Measurements from ENCODE around the gene RAD51B.

Gene RAD51B

GRCh38 chr14:68606176-68606575 is 786.6 kb downstream of the RAD51B start:
- H3K27me3 ChIP-seq (ENCODE audit: insufficient read depth, poor library complexity, severe bottlenecking): no peaks in the 10 kb centered on the region
- H3K4me3 ChIP-seq (replicated peaks; ENCODE audit: insufficient read depth, low read length): no peak overlapping the region
- TF ChIP-seq GABPA (IDR thresholded peaks at IDR 0.05; ENCODE audit: low read depth): no peak
- no peak for TF ChIP-seq SPI1 (IDR thresholded peaks at IDR 0.05; ENCODE audit: borderline replicate concordance, low read depth)
- DNase-seq (ENCODE audit: low read depth in 1 of 2, low spot score in 1 of 2): no peak
- H3K27ac ChIP-seq (replicated peaks): no peak overlapping the region

- Histone ChIP-seq H3K27ac (replicated peaks) (no peak overlapping the region), H3K27me3 (ENCODE audit: insufficient read depth, poor library complexity, severe bottlenecking) (no peaks in the 10 kb centered on the region), H3K4me3 (replicated peaks; ENCODE audit: insufficient read depth, low read length) (no peak overlapping the region)
- TF ChIP-seq CTCF (IDR thresholded peaks at IDR 0.05; ENCODE audit: insufficient read depth, low read length) (no peak), REST (IDR thresholded peaks at IDR 0.05; ENCODE audit: insufficient replicate concordance, low read depth) (no peak), POLR2AphosphoS5 (IDR thresholded peaks at IDR 0.05; ENCODE audit: low read depth) (no peak), GABPA (IDR thresholded peaks at IDR 0.05; ENCODE audit: low read depth) (no peak), SPI1 (IDR thresholded peaks at IDR 0.05; ENCODE audit: borderline replicate concordance, low read depth) (no peak)
- no peak for DNase-seq (ENCODE audit: low read depth in 1 of 2, low spot score in 1 of 2)
Observed at GRCh38 chr14:68606644-68607043, 787.1 kb downstream of the RAD51B start.

- DNase-seq (ENCODE audit: low read depth in 1 of 2, low spot score in 1 of 2): no peak
- no peak overlapping the region for H3K27ac ChIP-seq (replicated peaks)
- H3K27me3 ChIP-seq (ENCODE audit: insufficient read depth, poor library complexity, severe bottlenecking): no peaks in the 10 kb centered on the region
- no peak for TF ChIP-seq REST (IDR thresholded peaks at IDR 0.05; ENCODE audit: insufficient replicate concordance, low read depth)
- no peak for TF ChIP-seq POLR2AphosphoS5 (IDR thresholded peaks at IDR 0.05; ENCODE audit: low read depth)
- no peak for TF ChIP-seq CTCF (IDR thresholded peaks at IDR 0.05; ENCODE audit: insufficient read depth, low read length)
- TF ChIP-seq SPI1 (IDR thresholded peaks at IDR 0.05; ENCODE audit: borderline replicate concordance, low read depth): no peak
- no peak for TF ChIP-seq GABPA (IDR thresholded peaks at IDR 0.05; ENCODE audit: low read depth)
- H3K4me3 ChIP-seq (replicated peaks; ENCODE audit: insufficient read depth, low read length): no peak overlapping the region
Observed at GRCh38 chr14:68607081-68607866, 787.7 kb downstream of the RAD51B start.

- H3K27ac ChIP-seq (replicated peaks): no peak overlapping the region
Observed at GRCh38 chr14:68607867-68608573, 788.4 kb downstream of the RAD51B start.

More at GRCh38 chr14:68607867-68608573, 788.4 kb downstream of the RAD51B start:
- no peak overlapping the region for H3K4me3 ChIP-seq (replicated peaks; ENCODE audit: insufficient read depth, low read length)
- H3K27me3 ChIP-seq (ENCODE audit: insufficient read depth, poor library complexity, severe bottlenecking): no peaks in the 10 kb centered on the region
- TF ChIP-seq SPI1 (IDR thresholded peaks at IDR 0.05; ENCODE audit: borderline replicate concordance, low read depth) (peak; percentile 40; the same call in 1 of the 2 replicates), CTCF (IDR thresholded peaks at IDR 0.05; ENCODE audit: insufficient read depth, low read length) (no peak)
- peak in 1 of 2 experiments; percentile 4 for DNase-seq (ENCODE audit: low read depth in 1 of 2, low spot score in 1 of 2)

Measured in HL-60 (cell line).